Measurements from ENCODE around the gene HOXC10. TPM values are rescaled to one million over a fixed set of nuclear protein-coding genes. Genes with fewer than 3 reads are reported as not detected.

HOXC10 gene
- total RNA-seq: not detected in 2 replicates

GRCh38 chr12:53984901-53985691 lies at the start of gene HOXC10:
TSS of gene HOXC10 (plus strand) at chr12:53985146. CDS start at chr12:53985260, 114 bp downstream.

DNA sequence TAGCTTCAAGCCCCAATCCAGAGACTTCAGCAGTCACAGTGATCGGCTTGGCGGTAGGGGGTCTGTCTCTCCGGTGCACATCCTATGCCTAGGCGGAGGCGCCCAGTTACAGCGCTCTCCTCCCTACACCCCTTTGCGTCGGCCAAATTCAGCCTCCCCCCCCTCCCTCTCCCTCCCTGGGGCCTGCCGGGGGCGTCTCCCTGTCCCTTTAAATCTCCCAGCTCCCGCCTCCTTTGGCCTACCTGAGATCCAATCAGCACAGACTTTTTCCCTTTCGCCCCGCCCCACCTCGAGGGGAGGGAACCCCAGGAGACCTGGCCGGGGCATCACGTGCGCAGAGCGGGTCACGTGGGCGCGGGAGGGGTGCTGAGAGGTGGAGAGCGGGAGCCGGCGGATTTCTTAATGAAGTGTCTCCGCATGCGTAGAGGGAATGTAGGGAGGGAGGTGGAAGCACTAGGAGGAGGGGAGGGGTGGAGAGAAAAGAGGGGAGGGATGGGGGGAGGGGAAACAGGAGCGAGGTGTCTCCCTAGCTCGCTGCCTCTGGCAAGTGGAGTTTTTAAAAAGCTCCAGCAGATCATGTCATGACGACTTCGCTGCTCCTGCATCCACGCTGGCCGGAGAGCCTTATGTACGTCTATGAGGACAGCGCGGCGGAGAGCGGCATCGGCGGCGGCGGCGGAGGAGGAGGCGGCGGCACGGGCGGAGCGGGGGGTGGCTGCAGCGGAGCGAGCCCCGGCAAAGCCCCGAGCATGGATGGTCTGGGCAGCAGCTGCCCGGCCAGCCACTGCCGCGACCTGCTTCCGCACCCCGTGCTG lies 46.4 kb upstream of the HOXC10 start, which contains the start of gene HOXC13:
Gene HOXC13, plus strand, starts transcription at position 506 of the 815 bp plus-strand sequence. Its CDS starts 76 bp downstream, at position 582.

DNA sequence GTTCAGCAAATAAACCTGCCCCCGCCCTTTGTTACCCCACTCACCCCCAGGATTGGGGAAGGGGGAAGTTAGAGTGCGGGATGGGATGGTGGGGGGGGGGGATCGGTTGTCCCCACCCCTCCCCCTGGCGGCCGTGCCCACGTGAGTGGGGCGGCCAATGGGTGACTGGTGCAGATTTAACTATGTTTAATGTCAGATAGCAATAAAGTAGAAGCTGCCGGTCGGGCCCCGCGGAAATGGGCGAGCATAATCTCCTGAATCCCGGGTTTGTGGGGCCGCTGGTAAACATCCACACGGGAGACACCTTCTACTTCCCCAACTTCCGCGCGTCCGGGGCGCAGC lies 30.3 kb upstream of the HOXC10 start, which contains the start of gene HOXC12:
Gene HOXC12, plus strand, starts transcription at position 210 of the 342 bp plus-strand sequence. Its CDS starts 27 bp downstream, at position 237.

GRCh38 chr12:53972722-53973235 lies 12.2 kb upstream of the HOXC10 start, which contains the start of gene HOXC11:
TSS of gene HOXC11 (plus strand) at chr12:53973126. CDS start at chr12:53973242, 116 bp downstream.

GRCh38 chr12:53974084-53975063 lies 10.6 kb upstream of the HOXC10 start, which contains the start of gene HOTAIR:
TSS of gene HOTAIR (minus strand) at chr12:53974954.

DNA sequence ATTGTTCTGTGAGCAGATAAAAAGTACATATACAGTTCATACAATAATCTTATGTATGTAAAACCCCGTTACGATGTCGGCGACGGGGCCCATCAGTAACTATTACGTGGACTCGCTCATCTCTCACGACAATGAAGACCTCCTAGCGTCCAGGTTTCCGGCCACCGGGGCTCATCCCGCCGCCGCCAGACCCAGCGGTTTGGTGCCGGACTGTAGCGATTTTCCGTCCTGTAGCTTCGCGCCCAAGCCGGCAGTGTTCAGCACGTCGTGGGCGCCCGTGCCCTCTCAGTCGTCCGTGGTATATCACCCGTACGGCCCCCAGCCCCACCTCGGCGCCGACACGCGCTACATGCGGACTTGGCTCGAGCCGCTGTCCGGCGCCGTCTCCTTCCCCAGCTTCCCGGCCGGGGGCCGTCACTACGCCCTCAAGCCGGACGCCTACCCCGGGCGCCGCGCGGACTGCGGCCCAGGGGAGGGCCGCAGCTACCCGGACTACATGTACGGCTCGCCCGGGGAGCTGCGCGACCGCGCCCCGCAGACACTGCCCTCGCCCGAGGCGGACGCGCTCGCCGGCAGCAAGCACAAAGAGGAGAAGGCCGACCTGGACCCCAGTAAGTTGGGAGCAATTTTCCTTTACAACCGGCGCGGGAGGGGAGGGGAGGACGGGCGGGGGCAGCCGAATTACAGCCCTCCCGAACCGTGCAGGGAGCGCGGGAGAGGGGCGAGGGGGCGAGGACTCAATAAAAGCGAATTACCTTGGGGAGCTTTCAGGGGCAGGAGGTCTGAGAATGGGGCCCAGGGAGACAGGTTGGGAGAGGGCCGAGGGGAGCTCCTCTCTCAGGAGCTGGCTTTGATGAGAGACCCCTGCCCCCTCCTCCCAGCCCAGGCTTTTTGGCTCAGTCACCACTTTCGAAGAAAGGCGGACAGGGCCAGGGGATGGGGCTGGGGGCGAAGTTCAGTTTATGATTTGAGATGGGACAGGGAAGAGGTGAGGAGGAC lies 15.5 kb downstream of the HOXC10 start, which contains the start of gene HOXC9:
Gene HOXC9, plus strand, starts transcription at position 46 of the 999 bp plus-strand sequence. Its CDS starts 28 bp downstream, at position 74.

DNA sequence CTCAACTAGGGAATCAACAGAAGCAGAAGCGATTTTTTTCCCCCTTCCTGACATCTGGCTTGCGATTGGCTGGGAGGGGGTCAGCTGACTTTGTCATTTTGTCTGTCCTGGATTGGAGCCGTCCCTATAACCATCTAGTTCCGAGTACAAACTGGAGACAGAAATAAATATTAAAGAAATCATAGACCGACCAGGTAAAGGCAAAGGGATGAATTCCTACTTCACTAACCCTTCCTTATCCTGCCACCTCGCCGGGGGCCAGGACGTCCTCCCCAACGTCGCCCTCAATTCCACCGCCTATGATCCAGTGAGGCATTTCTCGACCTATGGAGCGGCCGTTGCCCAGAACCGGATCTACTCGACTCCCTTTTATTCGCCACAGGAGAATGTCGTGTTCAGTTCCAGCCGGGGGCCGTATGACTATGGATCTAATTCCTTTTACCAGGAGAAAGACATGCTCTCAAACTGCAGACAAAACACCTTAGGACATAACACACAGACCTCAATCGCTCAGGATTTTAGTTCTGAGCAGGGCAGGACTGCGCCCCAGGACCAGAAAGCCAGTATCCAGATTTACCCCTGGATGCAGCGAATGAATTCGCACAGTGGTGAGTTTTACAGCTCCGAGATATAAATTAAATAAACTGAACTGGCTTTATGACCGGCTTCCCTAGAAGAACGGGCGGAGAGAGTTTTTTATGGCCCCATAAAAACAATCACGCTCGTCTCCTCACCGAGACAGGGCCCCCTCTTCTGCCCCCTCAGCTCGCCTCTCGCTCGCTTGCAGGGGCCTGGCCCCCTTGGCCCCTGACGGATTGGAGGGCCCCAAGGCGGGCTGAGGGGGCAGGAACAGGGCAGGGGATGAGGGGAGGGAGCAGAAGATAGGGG lies 43.6 kb downstream of the HOXC10 start, which contains the start of gene HOXC6:
Gene HOXC6, plus strand, starts transcription at position 127 of the 888 bp plus-strand sequence. Its CDS starts 82 bp downstream, at position 209.

DNA sequence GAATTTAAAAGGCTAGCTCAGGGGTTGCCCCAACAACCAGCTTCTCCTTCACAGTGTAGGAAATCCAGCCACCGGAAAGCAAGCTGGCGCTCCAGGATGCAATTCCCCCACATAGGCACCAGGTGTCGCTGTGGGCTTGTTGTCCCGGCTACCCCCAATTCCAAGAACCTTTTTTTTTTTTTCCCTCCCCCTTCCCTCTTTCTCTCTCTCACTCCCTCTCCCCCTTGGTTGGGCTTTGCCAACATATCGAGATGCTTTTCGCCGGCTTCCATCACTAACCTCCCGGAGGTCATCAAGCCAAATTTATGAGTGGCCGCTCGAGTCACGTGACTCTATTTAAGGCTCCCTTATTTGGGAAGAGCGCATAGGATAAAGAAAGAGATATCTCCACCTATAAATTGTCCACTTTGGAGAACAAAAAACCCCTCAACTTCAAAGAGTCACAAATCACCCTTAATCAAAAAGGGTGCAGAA lies 47.7 kb downstream of the HOXC10 start, which contains the start of gene HOXC5:
Gene HOXC5, plus strand, starts transcription at position 424 of the 474 bp plus-strand sequence. CDS start 73 bp downstream, outside the sequence.

Other genes starting within 250 kb of the HOXC10 start
- 0.75 TPM in 1 of 2 replicates, not detected in the other for gene CISTR, start 233.2 kb upstream of the HOXC10 start, total RNA-seq
- not detected in 2 replicates for gene HOXC13, start 46.3 kb upstream of the HOXC10 start, total RNA-seq
- not detected in 2 replicates for gene HOXC12, start 30.2 kb upstream of the HOXC10 start, total RNA-seq
- gene HOXC11, start 12.0 kb upstream of the HOXC10 start, total RNA-seq: not detected in 2 replicates
- under 0.01 TPM in 1 of 2 replicates, not detected in the other for gene HOTAIR, start 10.2 kb upstream of the HOXC10 start, total RNA-seq
- 0.11 TPM in 1 of 2 replicates, not detected in the other for gene HOXC9, start 15.0 kb downstream of the HOXC10 start, total RNA-seq
- not detected in 2 replicates for gene HOXC8, start 23.8 kb downstream of the HOXC10 start, total RNA-seq
- gene HOXC6, start 43.3 kb downstream of the HOXC10 start, total RNA-seq: 0.11 TPM in 1 of 2 replicates, not detected in the other
- under 0.01 TPM in 1 of 2 replicates, not detected in the other for gene HOXC5, start 47.9 kb downstream of the HOXC10 start, total RNA-seq
- not detected in 2 replicates for gene HOXC4, start 68.7 kb downstream of the HOXC10 start, total RNA-seq
- gene SMUG1, start 203.8 kb downstream of the HOXC10 start, total RNA-seq: 26.2 and 32.2 TPM in 2 replicates